Measurements from ENCODE around the gene CDH2.

CDH2 gene

DNA sequence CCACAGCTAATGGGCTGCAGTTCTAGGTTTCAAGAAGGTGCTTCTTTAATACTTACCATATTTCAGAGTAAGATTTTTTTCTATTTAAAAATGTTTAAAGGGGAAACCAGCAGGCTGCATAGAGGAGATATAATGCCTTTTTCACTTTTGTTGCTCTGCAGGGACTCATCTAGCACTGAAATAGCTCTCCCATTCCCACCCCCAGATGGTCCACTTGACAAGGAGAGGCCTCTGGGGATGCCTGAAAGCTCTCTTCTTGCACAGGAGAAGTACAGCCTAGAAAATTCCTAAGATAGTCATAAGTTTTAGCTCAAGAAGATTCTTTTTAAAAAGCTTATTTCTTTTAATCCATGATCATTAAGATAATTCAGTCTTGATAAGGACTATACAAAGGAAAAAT, 126.4 kb downstream of the CDH2 start:
- DNase-seq (ENCODE audit: low read depth): no peak
- TF ChIP-seq, protein P1, sequence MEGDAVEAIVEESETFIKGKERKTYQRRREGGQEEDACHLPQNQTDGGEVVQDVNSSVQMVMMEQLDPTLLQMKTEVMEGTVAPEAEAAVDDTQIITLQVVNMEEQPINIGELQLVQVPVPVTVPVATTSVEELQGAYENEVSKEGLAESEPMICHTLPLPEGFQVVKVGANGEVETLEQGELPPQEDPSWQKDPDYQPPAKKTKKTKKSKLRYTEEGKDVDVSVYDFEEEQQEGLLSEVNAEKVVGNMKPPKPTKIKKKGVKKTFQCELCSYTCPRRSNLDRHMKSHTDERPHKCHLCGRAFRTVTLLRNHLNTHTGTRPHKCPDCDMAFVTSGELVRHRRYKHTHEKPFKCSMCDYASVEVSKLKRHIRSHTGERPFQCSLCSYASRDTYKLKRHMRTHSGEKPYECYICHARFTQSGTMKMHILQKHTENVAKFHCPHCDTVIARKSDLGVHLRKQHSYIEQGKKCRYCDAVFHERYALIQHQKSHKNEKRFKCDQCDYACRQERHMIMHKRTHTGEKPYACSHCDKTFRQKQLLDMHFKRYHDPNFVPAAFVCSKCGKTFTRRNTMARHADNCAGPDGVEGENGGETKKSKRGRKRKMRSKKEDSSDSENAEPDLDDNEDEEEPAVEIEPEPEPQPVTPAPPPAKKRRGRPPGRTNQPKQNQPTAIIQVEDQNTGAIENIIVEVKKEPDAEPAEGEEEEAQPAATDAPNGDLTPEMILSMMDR (IDR thresholded peaks at IDR 0.05; ENCODE audit: control insufficient read depth, insufficient read depth, low read depth, low read length, missing control alignments): no peak

DNA sequence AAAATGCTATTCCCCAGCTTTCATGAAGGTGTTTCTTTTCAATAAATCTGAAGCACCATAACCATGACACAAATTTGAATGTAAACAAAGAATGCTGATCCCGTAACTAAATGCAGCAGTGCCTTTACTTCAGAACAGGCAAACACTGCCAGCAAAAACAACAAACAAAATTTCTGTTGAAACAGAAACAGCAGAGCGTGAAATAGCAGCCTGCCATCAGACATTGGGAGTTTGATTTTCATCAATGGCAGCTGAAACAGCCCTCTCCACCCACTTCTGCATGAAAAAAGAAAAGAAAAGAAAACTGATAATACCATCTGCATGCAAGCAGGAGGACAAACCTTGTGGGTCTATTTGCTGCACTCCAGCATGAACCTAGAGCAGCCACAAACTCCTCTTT, 128.3 kb downstream of the CDH2 start:
- TF ChIP-seq, protein P1 (IDR thresholded peaks at IDR 0.05; ENCODE audit: control insufficient read depth, insufficient read depth, low read depth, low read length, missing control alignments): no peak
- DNase-seq (ENCODE audit: low read depth): no peak
- no peak overlapping the region for H3K4me3 ChIP-seq (ENCODE audit: control insufficient read depth, low read depth, low read length)

More for the DNA sequence above, 126.4 kb downstream of the CDH2 start:
- H3K4me3 ChIP-seq (ENCODE audit: control insufficient read depth, low read depth, low read length): no peak overlapping the region

DNA sequence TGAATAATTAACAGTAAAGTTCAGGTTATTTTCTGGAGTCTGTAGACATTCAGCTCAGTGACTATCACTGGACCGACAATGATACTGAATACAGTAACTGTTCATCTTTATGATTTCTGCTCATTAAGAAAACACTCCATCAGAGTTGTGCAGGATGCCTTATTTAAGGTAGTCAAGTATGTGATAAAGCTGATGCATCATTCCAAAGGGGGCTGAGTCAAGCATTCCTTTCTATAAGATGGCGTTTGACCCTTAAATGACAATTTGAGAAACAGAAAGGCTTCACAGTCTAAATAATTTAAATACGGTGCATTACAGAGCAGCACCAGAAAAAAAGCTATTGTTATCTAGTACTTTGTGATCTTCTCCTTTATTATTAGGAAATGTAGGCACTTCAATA, 131.1 kb downstream of the CDH2 start:
- H3K4me3 ChIP-seq (ENCODE audit: control insufficient read depth, low read depth, low read length): no peak overlapping the region
- DNase-seq (ENCODE audit: low read depth): no peak
- TF ChIP-seq, protein P1 (IDR thresholded peaks at IDR 0.05; ENCODE audit: control insufficient read depth, insufficient read depth, low read depth, low read length, missing control alignments): no peak

DNA sequence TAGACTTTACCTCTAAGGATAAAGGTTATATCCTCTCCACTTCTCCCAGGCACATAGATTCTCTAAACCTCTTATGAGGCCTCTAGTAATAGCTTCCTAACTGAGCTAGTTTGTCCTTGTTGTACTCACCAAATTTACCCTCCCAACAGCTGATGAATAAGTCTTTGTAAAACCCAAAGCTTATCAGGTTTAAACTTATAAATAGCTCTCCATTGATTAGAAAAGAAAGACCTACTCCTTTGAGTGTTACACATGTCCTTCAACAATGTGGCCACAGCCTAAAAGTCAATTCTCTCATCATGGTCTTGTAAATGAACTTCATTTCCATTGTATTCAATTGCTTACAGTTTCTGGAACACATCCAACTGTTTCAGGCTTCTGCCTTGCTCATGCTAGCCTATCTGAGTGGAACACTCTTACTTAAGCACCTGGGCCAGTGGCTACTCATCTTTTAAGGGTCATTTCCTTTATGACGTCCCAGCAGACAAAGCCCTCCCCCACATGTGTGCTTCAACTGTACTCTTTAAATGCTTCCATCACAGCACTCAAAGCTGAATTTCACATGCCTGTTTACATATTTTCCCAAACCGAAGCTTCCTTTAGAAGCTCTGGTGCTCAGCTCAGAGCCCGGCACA, 131.6 kb downstream of the CDH2 start:
- no peak overlapping the region for H3K4me3 ChIP-seq (ENCODE audit: control insufficient read depth, low read depth, low read length)
- TF ChIP-seq, protein P1 (IDR thresholded peaks at IDR 0.05; ENCODE audit: control insufficient read depth, insufficient read depth, low read depth, low read length, missing control alignments): no peak
- no peak for DNase-seq (ENCODE audit: low read depth)

DNA sequence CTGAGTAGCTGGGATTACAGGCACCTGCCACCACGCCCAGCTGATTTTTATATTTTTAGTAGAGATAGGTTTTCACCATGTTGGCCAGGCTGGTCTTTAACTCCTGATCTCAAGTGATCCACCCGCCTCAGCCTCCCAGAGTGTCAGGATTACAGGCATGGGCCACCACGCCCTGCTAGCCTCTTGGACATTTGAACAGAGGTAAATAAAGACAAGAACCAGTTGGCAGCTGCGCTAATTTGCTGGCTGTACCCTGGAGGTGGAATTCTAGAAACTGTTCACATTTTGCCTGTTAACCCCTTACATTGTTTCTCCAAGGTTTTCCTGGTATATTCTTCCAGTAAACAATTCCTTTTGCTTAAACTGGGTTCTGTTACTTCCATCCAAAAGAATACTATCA, 132.9 kb downstream of the CDH2 start:
- DNase-seq (ENCODE audit: low read depth): no peak
- H3K4me3 ChIP-seq (ENCODE audit: control insufficient read depth, low read depth, low read length): no peak overlapping the region
- TF ChIP-seq, protein P1 (IDR thresholded peaks at IDR 0.05; ENCODE audit: control insufficient read depth, insufficient read depth, low read depth, low read length, missing control alignments): no peak

DNA sequence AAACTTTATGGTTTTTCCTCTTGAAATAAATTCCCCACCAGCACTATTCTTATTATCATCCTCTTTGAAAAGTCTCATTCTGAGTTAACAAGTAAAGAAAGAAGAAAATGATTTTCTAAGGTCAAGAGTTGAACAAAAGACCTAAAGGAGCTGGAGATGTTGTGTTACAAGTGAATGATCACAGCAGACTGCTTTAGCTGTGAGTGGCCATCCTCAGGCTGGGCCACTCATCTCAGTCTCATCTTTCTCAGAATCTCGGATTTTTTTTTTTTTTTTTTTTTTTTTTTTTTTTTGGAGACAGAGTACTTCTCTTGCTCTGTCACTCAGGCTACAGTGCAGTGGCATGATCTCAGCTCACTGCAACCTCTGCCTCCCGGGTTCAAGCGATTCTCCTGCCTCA, 133.3 kb downstream of the CDH2 start:
- H3K4me3 ChIP-seq (ENCODE audit: control insufficient read depth, low read depth, low read length): no peak overlapping the region
- no peak for DNase-seq (ENCODE audit: low read depth)
- TF ChIP-seq, protein P1 (IDR thresholded peaks at IDR 0.05; ENCODE audit: control insufficient read depth, insufficient read depth, low read depth, low read length, missing control alignments): no peak
